Measurements from ENCODE around the gene CHRNA7.
"Not testable (repeated sequence)": the region's sequence is repeated elsewhere in the genome, so short reads cannot be mapped to it uniquely, and the experiment has no call there.

Gene CHRNA7

DNA sequence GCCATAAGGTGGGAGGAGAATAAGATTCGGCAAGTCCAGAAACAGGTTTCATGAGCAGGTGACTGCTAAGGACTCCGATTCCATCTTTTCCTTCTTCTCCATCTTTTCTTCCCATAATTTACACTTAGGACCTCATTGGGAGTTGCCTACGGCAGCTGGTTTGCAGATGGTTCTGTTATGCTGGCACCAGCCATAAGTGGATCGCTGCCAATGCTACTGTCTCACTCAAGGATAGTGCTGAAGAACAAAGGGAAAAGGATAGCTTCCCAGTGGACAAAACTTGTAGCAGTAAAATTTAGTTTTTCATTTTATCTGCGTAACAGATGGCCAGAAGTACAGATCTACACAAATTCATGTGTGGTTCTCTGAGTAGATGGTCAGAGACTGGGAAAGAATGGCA lies 178.8 kb downstream of the CHRNA7 start:
- DNase-seq = not testable (repeated sequence)

DNA sequence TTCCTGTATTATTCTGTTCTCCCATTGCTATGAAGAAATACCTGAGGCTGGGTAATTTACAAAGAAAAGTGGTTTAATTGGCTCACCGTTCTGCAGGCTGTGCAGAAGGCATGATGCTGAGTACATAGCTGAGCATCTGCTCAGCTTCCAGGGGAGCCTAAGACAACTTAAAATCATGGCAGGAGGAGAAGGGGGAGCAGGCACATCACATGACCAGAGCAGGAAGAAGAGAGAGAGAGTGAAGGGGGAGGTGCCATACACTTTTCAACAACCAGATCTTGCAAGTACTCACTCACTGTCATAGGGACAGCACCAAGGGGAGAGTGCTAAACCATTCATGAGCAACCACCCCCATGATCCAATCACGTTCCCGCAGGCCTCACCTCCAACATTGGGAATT lies 188.4 kb downstream of the CHRNA7 start:
- no peak for DNase-seq
